HL-60 (cell line): ENCODE measurements around the gene IGFN1.

Source experiments
- CTCF ChIP-seq: IDR thresholded peaks from one replicate; pipeline ENCODE4 v1.5.1; 2011; ENCODE audit warnings: low read length, control low read depth, inconsistent platforms; ENCODE audit not compliant: insufficient read depth
- POLR2AphosphoS5 ChIP-seq: IDR thresholded peaks from 2 replicates; pipeline ENCODE4 v1.6.1; 2012; ENCODE audit warnings: low read depth
- SPI1 ChIP-seq: IDR thresholded peaks from 2 replicates; pipeline ENCODE4 v1.6.1; 2012; ENCODE audit warnings: low read depth, mild to moderate bottlenecking, borderline replicate concordance
- TF ChIP-seq, protein P1 (sequence below): IDR thresholded peaks from 2 replicates; pipeline ENCODE4 v1.6.1; 2012; ENCODE audit warnings: low read depth; ENCODE audit not compliant: insufficient replicate concordance

DNA sequence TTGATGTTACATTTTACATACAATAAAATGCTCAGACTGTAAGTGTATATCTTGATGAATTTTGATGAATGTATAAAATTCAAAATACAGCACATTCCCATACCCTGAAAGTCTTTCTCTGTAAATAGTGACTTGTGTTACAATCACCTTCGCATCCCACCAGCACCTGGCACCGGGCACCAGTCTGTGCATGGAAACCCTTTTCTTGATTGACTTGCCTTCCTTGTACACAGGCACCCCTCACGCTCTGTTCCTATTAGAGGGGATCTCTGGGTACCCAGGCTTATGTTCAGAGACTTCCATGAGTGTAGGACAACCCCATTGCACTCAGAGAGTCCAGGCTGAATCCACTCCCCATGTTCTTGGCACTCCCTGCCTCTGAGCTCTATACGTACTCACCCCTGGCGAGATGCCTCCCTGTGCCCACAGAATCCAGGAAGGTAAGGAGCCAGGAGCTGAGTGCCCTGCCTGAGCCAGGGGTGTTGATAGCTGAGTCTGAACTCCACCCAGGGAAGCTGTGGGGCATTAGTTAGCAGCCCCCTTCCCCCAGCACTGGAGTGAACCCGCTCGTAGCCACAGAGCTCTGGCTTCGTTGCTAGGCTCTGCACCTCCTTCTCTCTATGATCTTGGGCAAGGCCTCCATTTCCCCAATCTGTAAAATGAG is 70.2 kb downstream of the IGFN1 start:
- TF ChIP-seq CTCF (no peak), SPI1 (no peak), POLR2AphosphoS5 (no peak)
- TF ChIP-seq, protein P1, sequence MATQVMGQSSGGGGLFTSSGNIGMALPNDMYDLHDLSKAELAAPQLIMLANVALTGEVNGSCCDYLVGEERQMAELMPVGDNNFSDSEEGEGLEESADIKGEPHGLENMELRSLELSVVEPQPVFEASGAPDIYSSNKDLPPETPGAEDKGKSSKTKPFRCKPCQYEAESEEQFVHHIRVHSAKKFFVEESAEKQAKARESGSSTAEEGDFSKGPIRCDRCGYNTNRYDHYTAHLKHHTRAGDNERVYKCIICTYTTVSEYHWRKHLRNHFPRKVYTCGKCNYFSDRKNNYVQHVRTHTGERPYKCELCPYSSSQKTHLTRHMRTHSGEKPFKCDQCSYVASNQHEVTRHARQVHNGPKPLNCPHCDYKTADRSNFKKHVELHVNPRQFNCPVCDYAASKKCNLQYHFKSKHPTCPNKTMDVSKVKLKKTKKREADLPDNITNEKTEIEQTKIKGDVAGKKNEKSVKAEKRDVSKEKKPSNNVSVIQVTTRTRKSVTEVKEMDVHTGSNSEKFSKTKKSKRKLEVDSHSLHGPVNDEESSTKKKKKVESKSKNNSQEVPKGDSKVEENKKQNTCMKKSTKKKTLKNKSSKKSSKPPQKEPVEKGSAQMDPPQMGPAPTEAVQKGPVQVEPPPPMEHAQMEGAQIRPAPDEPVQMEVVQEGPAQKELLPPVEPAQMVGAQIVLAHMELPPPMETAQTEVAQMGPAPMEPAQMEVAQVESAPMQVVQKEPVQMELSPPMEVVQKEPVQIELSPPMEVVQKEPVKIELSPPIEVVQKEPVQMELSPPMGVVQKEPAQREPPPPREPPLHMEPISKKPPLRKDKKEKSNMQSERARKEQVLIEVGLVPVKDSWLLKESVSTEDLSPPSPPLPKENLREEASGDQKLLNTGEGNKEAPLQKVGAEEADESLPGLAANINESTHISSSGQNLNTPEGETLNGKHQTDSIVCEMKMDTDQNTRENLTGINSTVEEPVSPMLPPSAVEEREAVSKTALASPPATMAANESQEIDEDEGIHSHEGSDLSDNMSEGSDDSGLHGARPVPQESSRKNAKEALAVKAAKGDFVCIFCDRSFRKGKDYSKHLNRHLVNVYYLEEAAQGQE: no peak
